Esophagus (tissue), 2 donors: ENCODE measurements around the gene PRG3. TPM values are rescaled to one million over a fixed set of nuclear protein-coding genes. Genes with fewer than 3 reads are reported as not detected.

Experiments
- H3K27ac ChIP-seq, 2 donors: one replicate each; pipeline ENCODE4 v1.5.1; 2013; ENCODE audit warnings: low read depth in 2 of 2, mild to moderate bottlenecking in 2 of 2, inconsistent platforms in 1 of 2, low read length in 1 of 2, moderate library complexity in 1 of 2
- H3K27me3 ChIP-seq, 2 donors: one replicate each; pipeline ENCODE4 v1.6.1; 2013; ENCODE audit warnings: low read length in 2 of 2, control low read depth in 1 of 2, mild to moderate bottlenecking in 1 of 2; ENCODE audit not compliant: insufficient read depth in 2 of 2, control insufficient read depth in 1 of 2
- H3K36me3 ChIP-seq, 2 donors: one replicate each; pipeline ENCODE4 v1.6.1; 2013; ENCODE audit warnings: low read length in 1 of 2; ENCODE audit not compliant: control insufficient read depth in 2 of 2, insufficient read depth in 2 of 2
- H3K4me1 ChIP-seq, 2 donors: one replicate each; pipeline ENCODE4 v1.6.1; 2013; ENCODE audit warnings: low read length in 1 of 2; ENCODE audit not compliant: control insufficient read depth in 2 of 2, insufficient read depth in 2 of 2
- H3K4me3 ChIP-seq, 2 donors: one replicate each; pipeline ENCODE4 v1.5.1; 2013; ENCODE audit warnings: low read length in 2 of 2, mild to moderate bottlenecking in 2 of 2, low read depth in 1 of 2, moderate library complexity in 1 of 2
- H3K9me3 ChIP-seq, 2 donors: one replicate each; pipeline ENCODE4 v1.6.1; 2013; ENCODE audit warnings: mild to moderate bottlenecking in 2 of 2, low read depth in 1 of 2, low read length in 1 of 2, moderate library complexity in 1 of 2; ENCODE audit not compliant: control insufficient read depth in 2 of 2, insufficient read depth in 1 of 2
- WGBS, 2 donors: extraction: QIAGEN DNeasy Blood & Tissue Kit; methylation state at CpG; one replicate each; pipeline ENCODE4 v1.1.7; 2013; 5-methylcytosine and 5-hydroxymethylcytosine counted together
- polyA plus RNA-seq, 2 donors: library from polyadenylated mRNA; stranded (reverse); fragments of 200-250 nt; gene quantifications; one replicate each; pipeline ENCODE4 v1.2.3, GENCODE V29; 2013
- donor health status: healthy with polysubstance abuse.
- donor health status: Bipolar disorder and iron deficiency.

PRG3 gene
- polyA plus RNA-seq, 2 donors = not detected

- Histone ChIP-seq H3K9me3 (no peaks in the 10 kb centered on the region), H3K4me1 (no peaks in the 10 kb centered on the region), H3K27me3 (no peaks in the 10 kb centered on the region), H3K4me3 (no peak overlapping the region), H3K36me3 (no peaks in the 10 kb centered on the region), H3K27ac (no peak overlapping the region)
- 65 to 67% methylated on average over 5 of the region's 5 CpGs for WGBS, 2 donors
Measured at GRCh38 chr11:57377107-57377506, 3.8 kb downstream of the PRG3 start.

GRCh38 chr11:57376095-57377090 lies 4.6 kb downstream of the PRG3 start:
- WGBS, 2 donors = 57 to 69% methylated on average over 26 of the region's 26 CpGs
- no peaks in the 10 kb centered on the region for H3K9me3 ChIP-seq
- no peak overlapping the region for H3K27ac ChIP-seq
- H3K36me3 ChIP-seq = no peaks in the 10 kb centered on the region
- no peak overlapping the region for H3K4me3 ChIP-seq
- H3K27me3 ChIP-seq = no peaks in the 10 kb centered on the region
- no peaks in the 10 kb centered on the region for H3K4me1 ChIP-seq

GRCh38 chr11:57375490-57375889 lies 5.5 kb downstream of the PRG3 start:
- H3K4me3 ChIP-seq = no peak overlapping the region
- no peaks in the 10 kb centered on the region for H3K4me1 ChIP-seq
- H3K36me3 ChIP-seq = no peaks in the 10 kb centered on the region
- H3K27me3 ChIP-seq = no peaks in the 10 kb centered on the region
- H3K9me3 ChIP-seq = no peaks in the 10 kb centered on the region
- H3K27ac ChIP-seq = no peak overlapping the region
- WGBS, 2 donors = 79% methylated on average over 2 of the region's 2 CpGs

- Histone ChIP-seq H3K9me3 (no peaks in the 10 kb centered on the region), H3K4me1 (no peaks in the 10 kb centered on the region), H3K27ac (no peak overlapping the region), H3K36me3 (no peaks in the 10 kb centered on the region), H3K27me3 (no peaks in the 10 kb centered on the region), H3K4me3 (no peak overlapping the region)
- 94 to 96% methylated on average over 3 of the region's 3 CpGs for WGBS, 2 donors
Measured at GRCh38 chr11:57374966-57375365, 6.0 kb downstream of the PRG3 start.

- H3K27ac ChIP-seq = no peak overlapping the region
- H3K4me1 ChIP-seq = no peaks in the 10 kb centered on the region
- H3K4me3 ChIP-seq = no peak overlapping the region
- no peaks in the 10 kb centered on the region for H3K36me3 ChIP-seq
- H3K27me3 ChIP-seq = no peaks in the 10 kb centered on the region
- 58 to 59% methylated on average over 3 of the region's 3 CpGs for WGBS, 2 donors
- H3K9me3 ChIP-seq = peaks cover 0 to 2% of the 10 kb centered on the region in 2 donors
Measured at GRCh38 chr11:57373146-57373545, 7.8 kb downstream of the PRG3 start.

- H3K4me1 ChIP-seq = no peaks in the 10 kb centered on the region
- H3K27ac ChIP-seq = no peak overlapping the region
- H3K9me3 ChIP-seq = peaks cover 0 to 2% of the 10 kb centered on the region in 2 donors
- H3K27me3 ChIP-seq = no peaks in the 10 kb centered on the region
- no peaks in the 10 kb centered on the region for H3K36me3 ChIP-seq
- H3K4me3 ChIP-seq = no peak overlapping the region
Measured at GRCh38 chr11:57370941-57371340, 10.0 kb downstream of the PRG3 start.

- 75 to 90% methylated on average over 7 of the region's 7 CpGs for WGBS, 2 donors
- no peaks in the 10 kb centered on the region for H3K36me3 ChIP-seq
Measured at GRCh38 chr11:57370251-57370650, 10.7 kb downstream of the PRG3 start.

GRCh38 chr11:57368845-57369232 lies 12.1 kb downstream of the PRG3 start:
- H3K4me1 ChIP-seq = no peaks in the 10 kb centered on the region
- peaks cover 0 to 2% of the 10 kb centered on the region in 2 donors for H3K9me3 ChIP-seq
- 51 to 61% methylated on average over 5 of the region's 5 CpGs for WGBS, 2 donors
- H3K27me3 ChIP-seq = no peaks in the 10 kb centered on the region
- H3K4me3 ChIP-seq = no peak overlapping the region
- no peaks in the 10 kb centered on the region for H3K36me3 ChIP-seq
- no peak overlapping the region for H3K27ac ChIP-seq

More at GRCh38 chr11:57370251-57370650, 10.7 kb downstream of the PRG3 start:
- H3K4me3 ChIP-seq = no peak overlapping the region
- no peaks in the 10 kb centered on the region for H3K4me1 ChIP-seq
- H3K9me3 ChIP-seq = peaks cover 0 to 2% of the 10 kb centered on the region in 2 donors
- H3K27me3 ChIP-seq = no peaks in the 10 kb centered on the region
- H3K27ac ChIP-seq = no peak overlapping the region

- no peak overlapping the region for H3K27ac ChIP-seq
- WGBS, 2 donors = 56 to 61% methylated on average over 19 of the region's 19 CpGs
- H3K27me3 ChIP-seq = no peaks in the 10 kb centered on the region
- no peak overlapping the region for H3K4me3 ChIP-seq
- peaks cover 0 to 2% of the 10 kb centered on the region in 2 donors for H3K9me3 ChIP-seq
- no peaks in the 10 kb centered on the region for H3K4me1 ChIP-seq
- H3K36me3 ChIP-seq = no peaks in the 10 kb centered on the region
Measured at GRCh38 chr11:57368106-57368844, 12.7 kb downstream of the PRG3 start.
